Measurements from ENCODE around the gene TMEM256. TPM values are rescaled to one million over a fixed set of nuclear protein-coding genes. Genes with fewer than 3 reads are reported as not detected.

Gene TMEM256
- total and polyA plus RNA-seq, 11 donors, result 51.9 to 195 (median 69.8) TPM

- DNase-seq, result peak in 1 of 5 donors; percentile 29
- intact Hi-C loops (cut with DNase I), result loop anchor here in 9 of 10 donors (5.0 to 10.0 kb wide), 11 partner anchors 37 to 405 kb away; partner anchors contain the start of genes TMEM95 (in 5 of the 9), POLR2A (in 3 of the 9), SLC35G6 (in 3 of the 9) and ZBTB4 (in 3 of the 9)
- Histone ChIP-seq H3K9me3 (no peaks in the 10 kb centered on the region), H3K4me1 (peaks cover 4 to 64% (median 45%) of the 10 kb centered on the region in 12 donors), H3K27me3 (peaks cover 0 to 44% (median 8%) of the 10 kb centered on the region in 9 donors), H3K27ac (peak within 1 kb of the TSS in 8 of 12 donors; percentile 32 to 71 (median 48)), H3K36me3 (no peaks in the 10 kb centered on the region), H3K4me3 (peak within 1 kb of the TSS; percentile 2 to 75 (median 50))
- TF ChIP-seq POLR2A (IDR thresholded peaks at IDR 0.05), result no peak
- TF ChIP-seq, protein P1, sequence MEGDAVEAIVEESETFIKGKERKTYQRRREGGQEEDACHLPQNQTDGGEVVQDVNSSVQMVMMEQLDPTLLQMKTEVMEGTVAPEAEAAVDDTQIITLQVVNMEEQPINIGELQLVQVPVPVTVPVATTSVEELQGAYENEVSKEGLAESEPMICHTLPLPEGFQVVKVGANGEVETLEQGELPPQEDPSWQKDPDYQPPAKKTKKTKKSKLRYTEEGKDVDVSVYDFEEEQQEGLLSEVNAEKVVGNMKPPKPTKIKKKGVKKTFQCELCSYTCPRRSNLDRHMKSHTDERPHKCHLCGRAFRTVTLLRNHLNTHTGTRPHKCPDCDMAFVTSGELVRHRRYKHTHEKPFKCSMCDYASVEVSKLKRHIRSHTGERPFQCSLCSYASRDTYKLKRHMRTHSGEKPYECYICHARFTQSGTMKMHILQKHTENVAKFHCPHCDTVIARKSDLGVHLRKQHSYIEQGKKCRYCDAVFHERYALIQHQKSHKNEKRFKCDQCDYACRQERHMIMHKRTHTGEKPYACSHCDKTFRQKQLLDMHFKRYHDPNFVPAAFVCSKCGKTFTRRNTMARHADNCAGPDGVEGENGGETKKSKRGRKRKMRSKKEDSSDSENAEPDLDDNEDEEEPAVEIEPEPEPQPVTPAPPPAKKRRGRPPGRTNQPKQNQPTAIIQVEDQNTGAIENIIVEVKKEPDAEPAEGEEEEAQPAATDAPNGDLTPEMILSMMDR (IDR thresholded peaks at IDR 0.05), result no peak
- ATAC-seq, result no peak
- WGBS, 4 donors, result 4 to 7% (median 4%) methylated on average over 19 to 50 of the region's 50 CpGs
Measured at GRCh38 chr17:7439462-7440112, 35.7 kb upstream of the TMEM256 start, which contains the start of gene FGF11. FGF11 (plus strand) TSS chr17:7439512; CDS start chr17:7439621, 109 bp downstream.

DNA sequence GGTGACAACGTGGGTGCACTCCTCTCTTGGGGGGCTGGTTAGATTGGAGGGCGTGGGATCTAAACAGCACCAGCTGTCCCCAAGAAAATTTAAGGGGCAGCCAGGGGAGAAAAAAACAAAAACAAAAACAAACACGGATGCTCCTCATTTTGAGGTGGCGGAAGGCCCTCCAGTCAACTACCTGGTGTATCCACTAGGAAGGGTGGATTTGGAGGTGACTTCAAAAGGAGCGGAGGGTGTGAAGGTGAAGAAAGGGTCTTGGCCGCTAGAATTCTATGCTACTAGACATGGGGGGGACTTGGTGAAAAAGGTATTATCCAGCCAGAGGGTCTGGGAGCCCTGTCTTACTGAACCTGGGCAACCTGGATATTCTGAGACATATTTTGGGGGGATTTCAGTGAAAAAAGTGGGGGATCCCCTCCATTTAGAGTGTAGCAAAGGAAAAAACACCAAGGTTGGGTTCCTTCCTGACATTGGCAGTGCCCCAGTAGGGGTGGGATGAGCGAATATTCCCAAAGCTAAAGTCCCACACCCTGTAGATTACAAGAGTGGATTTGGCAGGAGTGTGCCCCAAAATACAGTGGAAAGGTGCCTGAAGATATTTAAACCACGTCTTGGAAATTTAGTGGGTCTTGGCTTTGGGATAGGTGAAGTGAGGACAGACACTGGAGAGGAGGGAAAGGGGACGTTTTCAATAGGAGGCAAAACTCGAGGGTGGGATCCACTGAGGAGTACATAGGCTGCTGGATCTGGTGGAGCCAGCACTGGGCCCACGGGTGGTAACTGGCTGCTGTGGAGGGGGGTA lies 35.0 kb upstream of the TMEM256 start:
- Histone ChIP-seq H3K4me1 (peaks cover 4 to 63% (median 45%) of the 10 kb centered on the region in 12 donors), H3K4me3 (peak overlapping the region in 10 of 12 donors; percentile 29 to 75 (median 53)), H3K27me3 (peaks cover 0 to 44% (median 8%) of the 10 kb centered on the region in 9 donors), H3K36me3 (no peaks in the 10 kb centered on the region), H3K9me3 (no peaks in the 10 kb centered on the region), H3K27ac (peak overlapping the region in 4 of 12 donors; percentile 43 to 71 (median 50))
- 58 to 64% (median 59%) methylated on average over 11 of the region's 11 CpGs for WGBS, 4 donors
- intact Hi-C loops (cut with DNase I), result loop anchor here in 7 of 10 donors (1.0 to 10.0 kb wide), 10 partner anchors 37 to 248 kb away; partner anchors contain the start of genes TMEM95 (in 5 of the 7), POLR2A (in 3 of the 7), SLC35G6 (in 3 of the 7) and KCTD11 (in 2 of the 7)
- DNase-seq (no peak), ATAC-seq (no peak)
- TF ChIP-seq, protein P1 (IDR thresholded peaks at IDR 0.05), result no peak
- TF ChIP-seq POLR2A (IDR thresholded peaks at IDR 0.05), result no peak

- peaks cover 0 to 44% (median 8%) of the 10 kb centered on the region in 9 donors for H3K27me3 ChIP-seq
- peak in 3 of 4 donors; percentile 4 to 19 (median 6) for ATAC-seq
- peak overlapping the region in 8 of 12 donors; percentile 32 to 71 (median 48) for H3K27ac ChIP-seq
- no peaks in the 10 kb centered on the region for H3K9me3 ChIP-seq
- no peaks in the 10 kb centered on the region for H3K36me3 ChIP-seq
- TF ChIP-seq, protein P1 (IDR thresholded peaks at IDR 0.05), result no peak
- no peak for TF ChIP-seq POLR2A (IDR thresholded peaks at IDR 0.05)
- peaks cover 4 to 63% (median 45%) of the 10 kb centered on the region in 12 donors for H3K4me1 ChIP-seq
- 14 to 22% (median 18%) methylated on average over 32 to 48 of the region's 48 CpGs for WGBS, 4 donors
- H3K4me3 ChIP-seq, result peak overlapping the region in 11 of 12 donors; percentile 29 to 75 (median 51)
- intact Hi-C loops (cut with DNase I), result loop anchor here (1.0 to 10.0 kb wide), 18 partner anchors 36 to 249 kb away; partner anchors contain the start of genes SENP3 (in 9 of the 10), POLR2A (in 6 of the 10), TMEM95 (in 6 of the 10) and KCTD11 (in 4 of the 10)
- DNase-seq, result peak; percentile 75 to 91 (median 81)
Measured at GRCh38 chr17:7437950-7438614, 34.2 kb upstream of the TMEM256 start.

Measured in heart left ventricle (tissue), 16 donors.